GM19328 (cell line): ENCODE data around the gene SUV39H2.
"Not testable (repeated sequence)": the region's sequence is repeated elsewhere in the genome, so short reads cannot be mapped to it uniquely, and the experiment has no call there.

Experiments
- ATAC-seq: cut with Tn5 transposase; IDR thresholded peaks from one replicate; pipeline ENCODE4 v1.9.1; 2021; ENCODE audit warnings: mild to moderate bottlenecking, moderate library complexity; ENCODE audit not compliant: unreplicated experiment

Gene SUV39H2, protein sequence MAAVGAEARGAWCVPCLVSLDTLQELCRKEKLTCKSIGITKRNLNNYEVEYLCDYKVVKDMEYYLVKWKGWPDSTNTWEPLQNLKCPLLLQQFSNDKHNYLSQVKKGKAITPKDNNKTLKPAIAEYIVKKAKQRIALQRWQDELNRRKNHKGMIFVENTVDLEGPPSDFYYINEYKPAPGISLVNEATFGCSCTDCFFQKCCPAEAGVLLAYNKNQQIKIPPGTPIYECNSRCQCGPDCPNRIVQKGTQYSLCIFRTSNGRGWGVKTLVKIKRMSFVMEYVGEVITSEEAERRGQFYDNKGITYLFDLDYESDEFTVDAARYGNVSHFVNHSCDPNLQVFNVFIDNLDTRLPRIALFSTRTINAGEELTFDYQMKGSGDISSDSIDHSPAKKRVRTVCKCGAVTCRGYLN

DNA sequence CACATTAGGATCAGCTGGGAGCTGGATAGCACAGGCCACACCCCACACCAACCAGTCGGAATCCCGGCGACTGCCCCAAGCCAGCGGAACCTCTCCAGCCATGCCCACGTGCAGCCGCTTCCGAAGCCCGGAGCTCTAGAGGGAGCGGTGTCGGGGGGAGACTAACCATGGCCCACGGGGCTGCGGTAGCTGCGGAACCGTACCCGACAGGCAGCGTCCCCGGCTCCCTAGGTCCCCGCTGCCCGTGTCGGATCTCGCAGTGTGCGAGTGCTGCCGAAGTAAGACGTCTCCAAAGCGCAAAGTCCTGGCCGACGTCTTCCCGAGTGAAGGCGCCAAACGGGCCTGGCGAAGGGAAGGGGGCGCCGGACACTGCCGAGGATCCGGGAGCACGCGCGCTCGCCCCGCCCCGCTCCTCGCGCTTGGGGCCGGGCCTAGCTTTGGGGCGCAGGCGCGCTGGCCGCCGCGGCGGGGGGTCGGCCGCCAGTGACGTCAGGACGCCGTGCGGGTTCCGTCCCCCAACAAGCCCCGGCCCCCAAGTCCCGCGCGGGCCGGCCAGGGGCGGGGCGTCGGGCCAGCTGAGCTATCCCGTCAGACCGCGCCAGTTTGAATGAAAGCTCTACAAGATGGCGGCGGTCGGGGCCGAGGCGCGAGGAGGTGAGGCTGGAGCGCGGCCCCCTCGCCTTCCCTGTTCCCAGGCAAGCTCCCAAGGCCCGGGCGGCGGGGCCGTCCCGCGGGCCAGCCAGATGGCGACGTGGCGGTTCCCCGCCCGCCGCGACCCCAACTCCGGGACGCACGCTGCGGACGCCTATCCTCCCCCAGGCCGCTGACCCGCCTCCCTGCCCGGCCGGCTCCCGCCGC lies at the start of gene SUV39H2:
Gene SUV39H2, plus strand, starts transcription at position 601 of the 858 bp plus-strand sequence. Its CDS starts 23 bp downstream, at position 624.
- peak; percentile 91 for ATAC-seq

DNA sequence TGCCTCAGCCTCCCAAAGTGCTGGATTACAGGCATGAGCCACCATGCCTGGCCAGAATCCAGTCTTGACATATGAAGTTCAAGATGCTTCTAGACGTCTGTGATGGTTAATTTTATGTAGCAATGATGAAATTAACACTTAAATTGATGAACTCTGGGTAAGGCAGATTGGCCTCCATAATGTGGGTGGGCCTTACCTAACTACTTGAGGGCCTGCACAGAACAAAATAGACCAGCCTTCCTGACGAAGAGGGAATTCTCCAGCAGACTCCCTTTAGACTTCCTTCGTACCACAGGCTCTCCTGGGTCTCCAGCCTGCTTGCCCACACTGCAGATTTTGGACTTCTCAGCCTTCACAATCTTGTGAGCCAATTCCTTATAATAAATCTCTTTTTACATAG lies 45.6 kb upstream of the SUV39H2 start:
- no peak for ATAC-seq

DNA sequence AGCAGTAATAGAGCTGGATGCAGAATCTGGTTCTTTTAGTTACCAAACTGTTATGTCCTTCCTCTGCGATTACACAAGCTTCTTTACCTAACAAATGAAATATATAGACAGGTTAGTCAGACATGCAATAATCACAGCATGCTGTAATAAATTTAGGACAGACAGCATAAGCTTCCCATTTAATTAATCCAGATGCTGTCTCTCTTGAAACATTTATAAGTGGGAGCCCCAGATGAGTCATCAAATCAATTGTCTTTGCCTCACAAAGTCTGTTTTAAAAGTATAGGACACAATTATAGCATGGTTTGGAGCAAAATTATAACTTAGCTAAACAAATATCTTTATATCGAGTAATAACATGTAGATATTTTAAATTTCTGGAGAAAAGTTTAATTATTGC lies 42.5 kb upstream of the SUV39H2 start:
- no peak for ATAC-seq

DNA sequence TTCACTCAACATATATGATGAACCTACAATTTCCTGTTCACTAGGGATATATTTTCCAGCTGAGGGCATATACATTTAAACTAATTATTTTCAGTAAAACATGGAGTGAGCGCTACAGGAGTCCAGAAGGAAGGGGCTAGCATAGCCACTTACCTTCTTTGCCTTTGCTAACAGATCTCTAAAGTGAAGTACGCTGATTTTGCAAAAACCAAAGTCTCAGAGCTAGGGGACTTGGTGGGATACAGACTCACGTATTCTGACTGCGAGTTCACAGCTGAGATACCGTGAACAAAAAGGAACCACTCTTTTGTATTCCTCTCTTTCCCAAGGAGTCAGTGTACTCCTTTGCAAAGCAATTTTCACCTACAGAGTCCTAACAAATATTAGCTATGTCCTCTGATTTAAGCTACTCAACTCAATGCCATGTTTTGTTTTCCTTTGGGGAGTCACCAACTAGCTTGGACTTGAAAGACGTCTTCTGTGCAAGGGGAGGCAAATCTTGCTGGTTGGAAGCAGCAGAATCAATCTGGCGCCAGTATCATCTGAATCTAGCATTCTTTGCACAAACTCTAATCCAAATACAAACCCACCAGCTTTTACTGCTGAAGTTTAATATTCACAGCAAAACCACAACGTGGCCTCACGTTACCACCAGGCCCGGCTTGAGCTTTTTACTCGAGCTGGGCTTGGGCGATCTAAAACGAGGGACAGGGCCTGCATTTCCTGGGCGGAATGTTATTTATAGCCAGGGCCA lies 41.5 kb upstream of the SUV39H2 start:
- ATAC-seq: no peak

DNA sequence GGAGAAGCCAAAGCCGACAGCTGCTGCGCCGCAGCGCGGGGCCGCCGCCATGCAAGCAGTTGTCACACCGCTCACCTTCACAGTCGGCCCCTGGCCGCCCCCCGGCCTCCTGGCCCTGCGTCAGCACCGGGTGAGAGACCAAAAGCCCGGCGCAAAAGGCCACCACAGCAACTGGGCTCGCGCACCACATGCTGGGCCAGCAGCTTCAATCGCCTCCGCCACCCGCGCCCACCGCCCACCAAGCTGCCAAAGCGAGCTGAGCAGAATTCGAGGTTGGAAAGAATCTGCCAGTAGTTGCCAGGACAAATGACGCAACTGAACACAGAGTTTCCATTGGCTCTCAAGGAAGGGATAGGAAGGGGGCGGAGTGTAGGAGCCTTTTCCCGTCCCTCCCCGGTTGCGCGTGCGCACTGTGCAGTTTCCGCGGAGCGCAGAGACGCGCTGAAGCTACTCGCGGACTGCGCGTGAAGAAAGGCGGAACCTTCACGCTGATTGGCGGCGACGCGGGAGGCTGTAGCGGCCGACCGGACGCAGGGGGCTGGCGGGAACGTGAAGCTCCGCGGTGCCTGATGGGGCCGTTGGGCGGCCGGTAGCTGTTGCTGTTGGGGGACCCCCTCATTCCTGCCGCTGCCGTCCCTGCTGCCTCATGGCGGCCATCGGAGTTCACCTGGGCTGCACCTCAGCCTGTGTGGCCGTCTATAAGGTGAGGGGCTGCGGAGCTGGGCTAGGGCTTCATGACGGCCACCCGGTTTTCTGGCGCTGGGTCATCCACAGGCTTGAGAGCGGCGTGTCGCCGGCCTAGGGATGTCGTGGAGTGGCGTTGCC lies 40.7 kb upstream of the SUV39H2 start, which contains the start of the genes CDNF, HSPA14 and MSANTD7:
Gene CDNF, minus strand, starts transcription at position 281 of the 825 bp plus-strand sequence. Its CDS starts 91 bp downstream, at position 190.
Gene HSPA14, plus strand, starts transcription at position 550 of the 825 bp plus-strand sequence. Its CDS starts 97 bp downstream, at position 647.
Gene MSANTD7, plus strand, starts transcription at position 550 of the 825 bp plus-strand sequence. CDS start 3,979 bp downstream, outside the sequence.
- peak; percentile 95 for ATAC-seq

DNA sequence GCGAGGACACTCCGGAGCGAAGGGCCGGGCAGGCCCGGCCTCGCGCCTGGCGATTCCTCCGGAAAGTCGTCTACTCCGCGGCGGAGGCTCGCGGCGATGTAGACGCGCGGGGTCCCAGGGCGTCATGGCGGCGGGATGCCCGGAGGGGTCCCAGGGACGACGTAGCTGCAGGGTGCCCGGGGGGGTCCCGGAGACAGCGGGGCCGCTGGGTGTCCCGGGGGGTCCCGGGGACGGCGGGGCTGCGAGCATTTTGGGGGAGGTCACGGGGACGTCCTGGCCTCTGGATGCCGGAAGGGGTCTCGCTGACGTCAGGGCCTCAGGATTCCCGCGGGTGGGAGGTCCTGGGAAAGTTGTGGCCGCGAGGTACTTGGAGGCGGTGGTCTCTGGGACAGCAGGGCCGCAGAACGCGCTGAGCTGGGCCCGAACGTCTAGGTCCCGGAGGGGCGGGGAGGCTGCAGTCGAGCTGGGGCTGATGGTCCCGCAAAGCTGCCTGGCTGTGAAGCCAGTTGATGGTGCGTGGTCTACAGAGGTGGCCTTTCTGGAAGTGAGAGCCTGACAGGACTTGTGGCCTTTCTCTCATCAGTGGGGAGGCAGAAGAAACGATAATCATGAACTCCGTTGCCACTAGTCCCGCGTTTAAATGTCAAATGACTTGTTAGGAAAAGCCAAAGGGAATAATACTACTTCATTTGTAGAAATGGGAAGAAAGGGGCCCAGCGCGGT lies 39.9 kb upstream of the SUV39H2 start:
- no peak for ATAC-seq

DNA sequence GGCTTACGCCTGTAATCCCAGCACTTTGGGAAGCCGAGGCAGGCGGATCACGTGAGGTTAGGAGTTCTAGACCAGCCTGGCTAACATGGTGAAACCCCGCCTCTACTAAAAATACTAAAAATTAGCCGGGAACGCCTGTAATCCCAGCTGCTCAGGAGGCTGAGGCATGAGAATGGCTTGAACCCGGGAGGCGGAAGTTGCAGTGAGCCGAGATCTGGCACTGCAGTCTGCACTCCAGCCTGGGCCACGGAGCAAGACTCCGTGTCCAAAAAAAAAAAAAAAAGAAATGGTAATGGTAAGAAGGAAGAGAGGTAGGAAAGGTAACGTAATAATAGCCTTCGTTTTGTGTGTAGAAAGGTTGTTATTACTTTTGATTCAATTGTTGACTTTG lies 39.4 kb upstream of the SUV39H2 start:
- no peak for ATAC-seq

DNA sequence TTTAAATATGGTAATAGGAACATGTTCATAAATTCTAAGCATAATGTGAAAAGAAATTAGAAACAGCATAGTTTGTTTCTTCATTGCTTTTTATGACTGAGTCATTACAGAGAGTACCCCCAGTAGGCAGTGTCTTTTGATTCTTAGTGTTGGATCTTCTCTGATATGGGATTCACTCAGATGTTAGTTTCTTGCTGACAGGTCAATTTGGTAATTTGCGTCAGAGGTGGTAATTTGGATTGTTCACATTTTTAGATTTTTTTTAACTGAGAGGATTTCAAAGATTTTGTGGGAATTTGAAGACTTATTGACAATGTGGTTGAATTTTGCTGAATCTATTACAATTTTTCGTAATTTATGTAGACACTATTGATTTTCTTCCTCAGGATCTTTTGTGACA lies 38.5 kb upstream of the SUV39H2 start:
- no peak for ATAC-seq

DNA sequence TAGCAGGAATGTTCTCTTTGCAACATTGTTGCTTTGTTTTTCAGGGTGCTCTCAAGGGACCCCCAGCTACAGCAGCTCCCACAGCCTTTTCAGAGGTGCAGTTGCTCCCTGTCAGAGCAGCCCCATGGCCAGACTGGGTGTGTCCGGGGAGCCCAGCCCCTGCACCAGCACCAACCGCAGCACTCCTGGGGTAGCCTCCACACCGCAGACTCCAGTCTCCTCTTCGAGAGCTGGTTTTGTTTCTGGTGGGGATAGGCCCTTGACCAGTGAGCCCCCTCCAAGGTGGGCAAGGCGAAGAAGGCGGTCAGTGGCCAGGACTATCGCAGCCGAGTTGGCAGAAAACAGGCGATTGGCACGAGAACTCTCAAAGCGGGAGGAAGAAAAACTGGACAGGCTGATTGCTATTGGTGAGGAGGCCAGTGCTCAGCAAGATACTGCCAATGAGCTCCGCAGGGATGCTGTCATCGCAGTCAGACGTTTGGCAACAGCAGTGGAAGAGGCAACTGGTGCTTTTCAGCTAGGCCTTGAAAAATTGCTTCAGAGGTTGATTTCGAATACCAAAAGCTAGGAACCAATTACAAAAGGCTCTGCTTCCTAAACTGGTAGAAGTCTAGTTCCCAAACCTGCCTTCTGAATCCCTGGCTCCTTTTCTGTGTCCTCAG lies 35.2 kb upstream of the SUV39H2 start:
- no peak for ATAC-seq

DNA sequence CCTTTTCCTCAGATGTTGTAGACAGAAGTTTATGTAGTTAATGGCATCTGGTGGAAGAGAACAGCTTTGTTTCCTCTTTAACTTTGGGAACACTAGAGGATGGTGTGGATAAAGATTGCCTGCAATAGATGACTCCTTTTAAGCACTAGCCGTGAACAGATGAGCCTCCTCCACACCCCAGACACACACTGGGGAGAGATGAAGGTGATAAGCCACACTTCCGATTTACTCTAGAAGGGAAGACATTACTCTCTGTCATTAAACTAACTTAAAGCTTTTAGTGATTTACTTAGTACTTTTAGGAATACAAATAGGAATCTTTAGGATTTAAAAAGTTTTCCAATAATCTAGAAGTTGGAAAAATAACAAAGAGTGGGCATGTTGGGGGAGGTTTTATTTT lies 33.7 kb upstream of the SUV39H2 start:
- ATAC-seq: no peak

DNA sequence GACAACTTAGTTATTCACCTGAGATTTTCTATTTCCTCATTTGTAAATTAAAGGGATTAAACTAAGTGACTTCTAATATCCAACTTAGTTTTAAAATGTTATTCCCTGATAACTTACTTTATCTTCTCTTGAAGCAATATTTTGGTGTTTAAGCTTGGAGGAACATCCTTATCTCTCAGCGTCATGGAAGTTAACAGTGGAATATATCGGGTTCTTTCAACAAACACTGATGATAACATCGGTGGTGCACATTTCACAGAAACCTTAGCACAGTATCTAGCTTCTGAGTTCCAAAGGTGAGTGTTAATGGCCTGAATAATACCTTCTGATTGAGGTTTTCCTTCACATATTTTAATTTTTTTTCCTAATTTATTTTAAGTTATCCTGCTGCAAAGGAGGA lies 26.4 kb upstream of the SUV39H2 start:
- ATAC-seq: no peak

DNA sequence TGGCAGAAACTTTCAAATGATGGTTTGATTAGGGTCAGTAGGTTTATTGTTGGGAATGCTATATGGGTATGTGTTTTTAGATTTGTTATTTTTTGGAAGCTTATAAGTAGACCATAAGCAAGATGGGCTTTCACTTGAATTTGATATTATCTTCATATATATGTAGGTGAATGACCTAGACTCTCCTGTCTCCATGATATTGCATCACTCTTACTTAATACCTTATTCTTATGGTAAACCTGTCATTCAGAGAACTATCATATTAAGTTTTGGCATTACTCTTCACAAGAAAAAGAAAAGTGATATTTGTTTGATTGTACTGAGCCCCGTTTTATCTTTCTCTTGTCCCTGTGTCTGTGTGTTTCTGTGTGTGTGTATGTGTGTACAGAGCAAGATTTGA lies 23.2 kb upstream of the SUV39H2 start:
- no peak for ATAC-seq

DNA sequence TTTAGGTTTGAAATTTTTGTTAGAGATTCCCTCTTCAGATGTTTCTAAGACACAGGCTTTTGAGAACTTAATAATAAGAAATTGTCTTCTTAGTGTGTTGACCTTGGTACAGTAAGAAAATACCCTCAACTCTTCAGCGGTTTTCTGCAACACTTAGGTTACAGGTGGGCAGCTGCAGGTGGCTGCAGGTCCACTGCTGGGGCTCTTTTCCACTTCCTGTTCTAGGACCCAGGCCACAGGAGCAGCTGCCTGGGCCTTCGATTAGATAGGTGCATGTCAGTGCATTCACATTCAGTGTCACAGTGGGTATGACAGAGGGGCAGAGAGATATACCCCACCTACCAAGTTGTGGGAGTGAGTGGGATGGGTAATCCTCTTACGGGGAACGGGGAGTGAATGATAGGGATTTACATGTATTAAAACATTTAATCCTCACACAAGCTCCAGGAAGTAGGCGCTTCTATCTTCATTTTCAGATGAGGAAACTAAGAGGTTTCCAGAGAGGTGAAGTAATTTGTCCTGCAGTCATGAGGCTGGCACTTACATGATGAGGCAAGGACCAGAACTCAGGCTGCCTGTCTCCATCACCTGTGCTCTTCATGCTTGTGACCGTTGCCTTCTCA lies 20.2 kb upstream of the SUV39H2 start:
- ATAC-seq: no peak

DNA sequence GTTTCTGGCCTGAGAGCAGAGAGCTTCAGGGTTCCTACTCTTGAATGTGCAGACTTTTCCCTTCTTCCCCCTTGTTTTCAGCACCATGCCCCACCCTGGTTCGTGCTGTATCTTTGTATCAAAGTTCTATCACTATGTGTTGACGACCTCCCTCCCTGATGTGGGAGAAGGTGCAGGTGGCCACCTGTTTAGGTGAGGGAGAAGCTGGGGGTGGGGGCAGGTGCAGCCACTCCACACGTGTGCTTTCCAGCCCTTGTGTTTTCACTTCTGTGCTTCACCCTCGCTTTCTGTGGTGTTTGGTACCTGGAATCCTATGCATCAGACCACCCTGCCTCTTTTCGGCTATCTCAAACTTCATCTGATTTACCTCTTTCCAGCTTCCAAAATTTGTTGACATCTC lies 19.6 kb upstream of the SUV39H2 start:
- ATAC-seq: no peak

DNA sequence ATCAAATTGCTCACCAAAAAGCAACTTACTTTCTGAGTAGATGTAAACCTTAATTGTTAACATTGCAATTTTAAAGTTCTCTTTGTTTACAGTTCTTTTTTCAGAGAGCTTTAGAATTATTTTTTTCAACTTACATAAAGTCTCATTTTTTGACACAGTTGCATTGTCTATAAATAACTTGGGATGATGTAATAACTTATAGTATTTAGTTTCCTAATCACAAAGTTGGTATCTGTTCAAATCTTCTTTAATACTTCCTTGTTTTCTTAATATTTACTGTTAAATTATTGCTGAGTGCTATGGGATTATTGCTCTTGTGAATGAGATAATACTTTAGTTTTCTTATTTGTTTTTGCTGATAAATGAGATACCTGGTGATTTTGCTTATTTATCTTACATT lies 18.9 kb upstream of the SUV39H2 start:
- no peak for ATAC-seq

DNA sequence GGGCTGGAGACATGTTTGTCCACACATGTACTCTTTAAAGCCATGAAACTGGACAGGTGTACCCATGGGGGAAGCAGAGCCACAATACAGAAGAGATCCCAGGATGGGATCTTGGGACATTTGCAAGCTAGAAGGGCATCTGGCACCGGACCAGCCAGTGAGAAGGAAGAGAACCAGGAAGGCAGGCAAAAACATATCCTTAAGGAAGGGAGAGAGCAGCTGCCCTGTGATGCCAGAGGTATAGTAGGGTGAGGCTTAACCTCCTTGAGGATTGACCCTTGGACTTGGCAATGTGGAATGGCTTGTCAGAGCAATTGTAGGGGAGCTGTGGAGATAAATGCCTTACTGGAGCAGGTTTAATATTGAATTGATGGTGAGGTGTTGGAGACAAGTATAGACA lies 17.9 kb upstream of the SUV39H2 start:
- ATAC-seq: no peak

DNA sequence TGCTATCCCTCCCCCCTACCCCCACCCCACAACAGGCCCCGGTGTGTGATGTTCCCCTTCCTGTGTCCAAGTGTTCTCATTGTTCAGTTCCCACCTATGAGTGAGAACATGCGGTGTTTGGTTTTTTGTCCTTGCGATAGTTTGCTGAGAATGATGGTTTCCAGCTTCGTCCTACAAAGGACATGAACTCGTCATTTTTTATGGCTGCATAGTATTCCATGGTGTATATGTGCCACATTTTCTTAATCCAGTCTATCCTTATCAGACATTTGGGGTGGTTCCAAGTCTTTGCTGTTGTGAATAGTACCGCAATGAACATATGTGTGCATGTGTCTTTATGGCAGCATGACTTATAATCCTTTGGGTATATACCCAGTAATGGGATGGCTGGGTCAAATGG lies 14.2 kb upstream of the SUV39H2 start:
- ATAC-seq: not testable (repeated sequence)

DNA sequence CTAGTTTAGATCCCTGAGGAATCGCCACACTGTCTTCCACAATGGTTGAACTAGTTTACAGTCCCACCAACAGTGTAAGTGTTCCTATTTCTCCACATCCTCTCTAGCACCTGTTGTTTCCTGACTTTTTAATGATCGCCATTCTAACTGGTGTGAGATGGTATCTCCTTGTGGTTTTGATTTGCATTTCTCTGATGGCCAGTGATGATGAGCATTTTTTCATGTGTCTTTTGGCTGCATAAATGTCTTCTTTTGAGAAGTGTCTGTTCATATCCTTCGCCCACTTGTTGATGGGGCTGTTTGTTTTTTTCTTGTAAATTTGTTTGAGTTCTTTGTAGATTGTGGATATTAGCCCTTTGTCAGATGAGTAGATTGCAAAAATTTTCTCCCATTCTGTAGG lies 13.8 kb upstream of the SUV39H2 start:
- ATAC-seq: not testable (repeated sequence)
